ENCODE measurements around the gene TSPAN18.

- TF ChIP-seq, protein P1, sequence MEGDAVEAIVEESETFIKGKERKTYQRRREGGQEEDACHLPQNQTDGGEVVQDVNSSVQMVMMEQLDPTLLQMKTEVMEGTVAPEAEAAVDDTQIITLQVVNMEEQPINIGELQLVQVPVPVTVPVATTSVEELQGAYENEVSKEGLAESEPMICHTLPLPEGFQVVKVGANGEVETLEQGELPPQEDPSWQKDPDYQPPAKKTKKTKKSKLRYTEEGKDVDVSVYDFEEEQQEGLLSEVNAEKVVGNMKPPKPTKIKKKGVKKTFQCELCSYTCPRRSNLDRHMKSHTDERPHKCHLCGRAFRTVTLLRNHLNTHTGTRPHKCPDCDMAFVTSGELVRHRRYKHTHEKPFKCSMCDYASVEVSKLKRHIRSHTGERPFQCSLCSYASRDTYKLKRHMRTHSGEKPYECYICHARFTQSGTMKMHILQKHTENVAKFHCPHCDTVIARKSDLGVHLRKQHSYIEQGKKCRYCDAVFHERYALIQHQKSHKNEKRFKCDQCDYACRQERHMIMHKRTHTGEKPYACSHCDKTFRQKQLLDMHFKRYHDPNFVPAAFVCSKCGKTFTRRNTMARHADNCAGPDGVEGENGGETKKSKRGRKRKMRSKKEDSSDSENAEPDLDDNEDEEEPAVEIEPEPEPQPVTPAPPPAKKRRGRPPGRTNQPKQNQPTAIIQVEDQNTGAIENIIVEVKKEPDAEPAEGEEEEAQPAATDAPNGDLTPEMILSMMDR (IDR thresholded peaks at IDR 0.05): no peak
- no peak for TF ChIP-seq POLR2A (IDR thresholded peaks at IDR 0.05)
These were observed 5.1 kb downstream of the TSPAN18 start for GRCh38 chr11:44731685-44732430.

All from vagina (tissue), 2 donors.